ENCODE measurements around the gene SYT17. TPM values are rescaled to one million over a fixed set of nuclear protein-coding genes. Genes with fewer than 3 reads are reported as not detected.

SYT17 gene
- total RNA-seq, 2 donors from 2014 or later: 0.22 to 1.8 TPM

GRCh38 chr16:19140396-19140795 is 27.6 kb upstream of the SYT17 start:
- Histone ChIP-seq H3K4me1 (peaks cover 0 to 40% of the 10 kb centered on the region in 2 donors), H3K9me3 (no peaks in the 10 kb centered on the region), H3K36me3 (no peaks in the 10 kb centered on the region), H3K27ac (no peak overlapping the region), H3K27me3 (no peaks in the 10 kb centered on the region), H3K4me3 (no peak overlapping the region)
- no peak for DNase-seq (ENCODE audit: low spot score)
- no peak for TF ChIP-seq CTCF (IDR thresholded peaks at IDR 0.05)

- Histone ChIP-seq H3K4me3 (no peak overlapping the region), H3K27me3 (no peaks in the 10 kb centered on the region), H3K4me1 (peaks cover 0 to 20% of the 10 kb centered on the region in 2 donors), H3K9me3 (peaks cover 0 to 8% of the 10 kb centered on the region in 2 donors), H3K36me3 (no peaks in the 10 kb centered on the region), H3K27ac (no peak overlapping the region)
- TF ChIP-seq CTCF (IDR thresholded peaks at IDR 0.05): no peak
- DNase-seq (ENCODE audit: low spot score): no peak
These were observed 25.0 kb upstream of the SYT17 start for GRCh38 chr16:19142939-19143598.

- Histone ChIP-seq H3K36me3 (no peaks in the 10 kb centered on the region), H3K4me3 (no peak overlapping the region), H3K4me1 (peaks cover 0 to 16% of the 10 kb centered on the region in 2 donors), H3K9me3 (peaks cover 0 to 11% of the 10 kb centered on the region in 2 donors), H3K27ac (no peak overlapping the region), H3K27me3 (no peaks in the 10 kb centered on the region)
- DNase-seq (ENCODE audit: low spot score): no peak
- no peak for TF ChIP-seq CTCF (IDR thresholded peaks at IDR 0.05)
These were observed 24.5 kb upstream of the SYT17 start for GRCh38 chr16:19143599-19143956.

- H3K27me3 ChIP-seq: no peaks in the 10 kb centered on the region
- TF ChIP-seq CTCF (IDR thresholded peaks at IDR 0.05): no peak
- no peak for DNase-seq (ENCODE audit: low spot score)
- peaks cover 0 to 2% of the 10 kb centered on the region in 2 donors for H3K4me1 ChIP-seq
- no peak overlapping the region for H3K27ac ChIP-seq
- H3K9me3 ChIP-seq: peaks cover 0 to 11% of the 10 kb centered on the region in 2 donors
- no peaks in the 10 kb centered on the region for H3K36me3 ChIP-seq
- H3K4me3 ChIP-seq: no peak overlapping the region
These were observed 23.0 kb upstream of the SYT17 start for GRCh38 chr16:19145010-19145409.

GRCh38 chr16:19147126-19147525 is 20.9 kb upstream of the SYT17 start:
- no peak for DNase-seq (ENCODE audit: low spot score)
- Histone ChIP-seq H3K36me3 (no peaks in the 10 kb centered on the region), H3K4me3 (no peak overlapping the region), H3K4me1 (no peaks in the 10 kb centered on the region), H3K9me3 (peaks cover 0 to 11% of the 10 kb centered on the region in 2 donors), H3K27me3 (no peaks in the 10 kb centered on the region), H3K27ac (no peak overlapping the region)
- TF ChIP-seq CTCF (IDR thresholded peaks at IDR 0.05): no peak

- Histone ChIP-seq H3K4me1 (no peaks in the 10 kb centered on the region), H3K27me3 (no peaks in the 10 kb centered on the region), H3K27ac (no peak overlapping the region), H3K4me3 (no peak overlapping the region), H3K36me3 (no peaks in the 10 kb centered on the region), H3K9me3 (peaks cover 0 to 11% of the 10 kb centered on the region in 2 donors)
- no peak for DNase-seq (ENCODE audit: low spot score)
- no peak for TF ChIP-seq CTCF (IDR thresholded peaks at IDR 0.05)
These were observed 20.4 kb upstream of the SYT17 start for GRCh38 chr16:19147627-19148026.

Data from right atrium auricular region (tissue), 2 donors.